GDM1 (cell line): Measurements from ENCODE around the gene BIRC3.

Source experiments
- DNase-seq: peaks from one replicate; lab custom pipeline; 2025; lab: John Stamatoyannopoulos, UW

Gene BIRC3

DNA sequence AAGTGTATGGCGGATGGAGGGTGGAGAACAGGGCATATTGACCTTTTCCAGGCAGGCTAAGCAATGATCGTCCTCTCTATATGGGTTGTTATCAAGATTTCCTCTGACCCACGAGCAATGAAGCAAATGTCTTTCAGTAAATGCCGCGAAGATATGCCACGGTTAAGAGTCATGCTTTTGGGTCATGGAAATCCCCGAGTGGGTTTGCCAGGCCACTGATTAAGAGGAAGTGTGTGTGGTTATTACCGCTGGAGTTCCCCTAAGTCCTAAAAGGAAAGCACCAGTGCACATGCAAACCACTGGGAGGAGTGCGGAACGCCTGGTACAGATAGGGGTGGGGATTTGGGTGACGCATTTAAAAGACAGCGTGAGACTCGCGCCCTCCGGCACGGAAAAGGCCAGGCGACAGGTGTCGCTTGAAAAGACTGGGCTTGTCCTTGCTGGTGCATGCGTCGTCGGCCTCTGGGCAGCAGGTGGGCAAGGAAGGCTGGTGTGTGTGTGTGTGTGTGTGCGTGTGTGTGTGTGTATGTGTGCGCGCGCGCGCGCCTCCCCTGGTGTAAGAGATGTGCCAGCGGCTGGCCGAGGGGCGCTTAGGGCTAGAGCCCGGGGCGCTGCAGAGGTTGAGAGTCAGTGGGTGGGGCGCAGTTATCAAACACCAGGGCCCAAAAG is at the start of gene BIRC3:
Gene BIRC3, plus strand, starts transcription at position 386 of the 669 bp plus-strand sequence. CDS start 7,026 bp downstream, outside the sequence.
- DNase-seq, result peak; percentile 67

- DNase-seq, result no peak
Observed at GRCh38 chr11:102267609-102268008, 49.7 kb upstream of the BIRC3 start.

DNA sequence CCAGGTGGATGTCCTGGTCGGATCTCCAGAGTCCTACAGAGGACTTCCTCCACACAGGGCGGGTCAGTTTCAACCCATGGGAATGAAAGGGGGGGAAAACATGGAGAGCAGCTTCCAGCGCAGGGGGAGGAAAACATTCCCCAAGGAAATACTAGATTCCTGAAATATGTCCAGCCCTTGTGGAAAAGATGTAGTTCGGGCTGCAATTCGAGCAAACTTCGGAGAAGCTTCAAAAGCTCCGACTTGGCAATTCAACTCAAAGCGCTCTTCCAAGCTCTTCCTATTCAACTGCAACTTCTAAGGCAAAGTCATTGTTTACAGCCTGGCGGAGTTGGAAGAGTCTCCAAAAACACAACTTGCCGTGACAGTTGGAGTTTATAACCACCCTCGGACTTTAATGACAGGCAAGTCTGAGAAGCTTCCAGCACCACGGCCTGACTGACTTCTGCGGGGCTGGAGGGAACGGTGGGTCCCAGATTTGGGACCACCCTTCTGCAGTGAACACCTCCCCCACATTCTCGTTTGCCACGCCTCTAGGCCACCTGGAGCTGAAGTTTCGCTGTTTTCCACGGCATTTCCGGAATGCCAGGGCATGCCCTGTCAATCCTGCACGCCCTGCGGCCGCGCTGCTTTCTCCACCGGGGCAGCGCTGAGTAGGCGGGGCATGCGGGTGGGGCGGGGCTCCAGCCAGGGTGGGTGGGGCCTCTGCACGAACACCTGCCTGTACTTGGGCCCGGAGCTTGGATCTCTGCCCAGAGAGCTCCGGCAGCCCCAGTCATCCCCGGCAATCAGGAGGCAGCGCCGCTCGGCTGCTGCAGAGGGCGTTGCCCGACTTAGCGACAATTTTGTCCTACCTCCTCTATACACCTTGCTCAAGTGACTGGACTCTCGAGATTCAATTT is 49.0 kb upstream of the BIRC3 start:
- no peak for DNase-seq

DNA sequence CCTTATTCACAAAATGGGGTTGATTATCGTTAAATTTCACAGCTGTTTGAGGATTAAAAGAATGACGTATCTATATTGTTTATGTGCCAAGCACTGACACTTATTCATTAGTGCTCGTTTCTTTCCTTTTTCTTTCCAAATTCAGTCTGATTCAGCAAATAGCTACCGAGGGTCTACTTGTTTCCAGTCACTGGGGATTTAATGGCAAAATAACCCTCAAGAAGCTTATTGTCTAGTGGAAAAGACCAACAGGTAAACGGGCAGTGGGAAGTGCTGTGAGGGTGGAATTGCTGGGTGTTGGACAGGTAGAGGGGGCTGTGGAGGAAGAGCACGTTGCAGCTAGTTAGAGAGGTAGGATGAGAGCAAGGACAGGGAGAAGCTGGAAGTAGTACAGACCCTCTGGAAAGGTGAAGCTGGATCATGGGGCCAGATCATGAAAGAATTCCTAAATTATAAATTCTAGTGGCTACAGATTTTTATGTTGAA is 48.3 kb upstream of the BIRC3 start:
- no peak for DNase-seq

- DNase-seq, result no peak
Observed at GRCh38 chr11:102269927-102270326, 47.4 kb upstream of the BIRC3 start.

- no peak for DNase-seq
Observed at GRCh38 chr11:102272047-102272824, 45.0 kb upstream of the BIRC3 start.

- DNase-seq, result no peak
Observed at GRCh38 chr11:102274628-102275027, 42.7 kb upstream of the BIRC3 start.

- DNase-seq, result no peak
Observed at GRCh38 chr11:102276362-102276761, 40.9 kb upstream of the BIRC3 start.

GRCh38 chr11:102276783-102277182 is 40.5 kb upstream of the BIRC3 start:
- no peak for DNase-seq

- DNase-seq, result no peak
Observed at GRCh38 chr11:102279641-102280170, 37.6 kb upstream of the BIRC3 start.

DNA sequence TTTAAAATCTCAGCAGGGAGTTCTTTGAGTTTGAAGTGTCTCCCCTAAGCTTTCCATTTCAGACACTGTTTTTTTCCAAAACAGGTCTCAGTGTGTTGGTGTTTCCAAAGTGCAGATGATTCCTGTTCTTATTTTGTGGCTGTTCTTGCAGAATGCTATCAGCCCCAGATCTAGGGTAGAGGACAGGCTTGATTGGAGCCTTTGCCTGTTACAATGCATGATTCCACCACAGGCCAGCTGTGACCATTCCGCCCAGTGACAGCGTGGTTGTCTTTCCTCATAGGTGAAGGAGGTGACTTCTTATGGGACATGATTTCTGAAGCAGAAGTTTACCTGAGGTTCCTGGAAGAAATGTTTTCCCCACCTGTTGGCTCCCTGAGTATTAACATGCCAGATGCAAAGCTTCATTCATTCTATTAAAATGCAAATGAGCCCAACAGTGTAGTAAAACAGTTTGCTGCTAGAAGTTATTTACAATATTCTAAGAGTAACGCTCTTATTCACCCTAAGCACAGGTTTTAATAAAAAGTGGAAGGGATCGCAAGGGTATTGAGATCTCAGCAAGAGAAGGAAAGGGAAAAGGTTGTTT is 36.9 kb upstream of the BIRC3 start:
- DNase-seq, result no peak

DNA sequence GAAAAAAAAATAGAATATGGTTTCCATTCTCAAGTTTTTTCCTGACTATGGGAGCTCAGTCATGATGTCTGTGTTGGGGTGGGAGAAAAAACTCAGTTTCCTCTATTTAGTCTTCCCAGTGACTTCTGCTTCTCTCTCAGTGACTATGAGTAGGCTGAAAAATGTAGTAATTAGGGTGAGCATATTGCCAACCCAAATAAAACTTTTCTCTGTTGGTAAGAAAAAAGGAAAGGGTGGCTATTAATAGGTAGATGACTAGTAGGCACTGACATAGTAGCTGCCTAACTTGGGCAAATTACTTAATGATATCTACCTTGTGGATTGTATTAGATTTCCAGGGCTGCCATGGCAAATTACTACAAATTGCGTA is 34.2 kb upstream of the BIRC3 start:
- DNase-seq, result no peak

DNA sequence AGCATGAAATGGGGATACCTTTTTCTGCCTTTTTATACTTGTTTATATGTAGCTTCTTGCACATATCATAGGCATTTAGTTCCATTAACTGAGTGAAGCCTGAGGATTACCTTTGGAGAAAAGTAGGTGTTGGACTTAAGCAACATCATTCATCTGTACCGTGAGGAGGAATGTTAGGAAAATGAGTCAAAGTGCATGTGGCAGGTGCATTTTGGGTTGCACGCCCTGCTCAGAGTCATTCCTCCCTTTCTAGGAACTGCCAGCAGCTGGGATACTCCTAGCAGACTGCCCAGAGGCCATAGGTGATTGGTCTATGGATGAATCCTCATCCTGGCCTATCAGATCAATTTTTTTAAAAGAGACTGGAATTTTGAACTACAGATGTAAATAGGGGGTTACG is 33.3 kb upstream of the BIRC3 start:
- DNase-seq, result no peak

DNA sequence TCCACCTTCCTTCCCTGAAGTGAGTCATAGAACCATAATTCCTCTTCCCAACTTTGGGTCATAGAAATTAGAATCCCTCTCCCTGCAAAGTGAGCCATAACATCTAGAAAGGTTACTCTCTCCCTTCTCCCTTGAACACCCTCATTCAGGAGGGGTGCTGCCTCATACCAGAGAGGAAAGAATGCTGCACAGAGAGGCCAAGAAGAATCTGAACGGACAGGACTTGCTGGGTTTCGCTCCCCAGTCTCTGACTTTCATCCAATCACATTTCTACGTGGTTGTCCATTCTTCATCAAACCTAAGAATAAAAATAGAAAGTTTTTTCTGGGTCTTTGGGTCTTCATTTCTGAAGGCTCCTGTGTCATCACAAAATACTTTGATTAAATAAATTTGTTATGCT is 31.0 kb upstream of the BIRC3 start:
- DNase-seq, result no peak

- DNase-seq, result peak; percentile 47
Observed at GRCh38 chr11:102287964-102288724, 29.1 kb upstream of the BIRC3 start.

GRCh38 chr11:102288725-102289083 is 28.6 kb upstream of the BIRC3 start:
- DNase-seq, result no peak

DNA sequence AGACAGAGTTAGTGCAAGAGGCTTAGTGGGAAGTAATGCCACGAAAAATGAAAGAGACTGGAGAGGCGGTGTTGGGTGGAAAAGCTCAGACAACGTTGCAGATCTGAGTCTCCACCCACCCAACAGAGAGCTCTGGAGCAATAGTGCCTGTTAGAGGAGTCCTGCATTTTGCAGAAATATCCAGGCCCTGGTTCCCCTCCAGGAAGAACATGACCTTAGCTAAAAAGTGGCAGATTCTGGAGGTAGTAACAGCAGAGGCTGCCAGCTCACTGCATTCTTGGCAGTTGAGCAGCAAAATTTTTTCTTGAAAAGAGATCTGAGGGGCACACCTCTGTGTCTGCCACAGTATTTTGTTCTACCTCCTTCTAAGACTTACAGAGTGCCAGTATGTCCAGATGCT is 27.7 kb upstream of the BIRC3 start:
- no peak for DNase-seq

DNA sequence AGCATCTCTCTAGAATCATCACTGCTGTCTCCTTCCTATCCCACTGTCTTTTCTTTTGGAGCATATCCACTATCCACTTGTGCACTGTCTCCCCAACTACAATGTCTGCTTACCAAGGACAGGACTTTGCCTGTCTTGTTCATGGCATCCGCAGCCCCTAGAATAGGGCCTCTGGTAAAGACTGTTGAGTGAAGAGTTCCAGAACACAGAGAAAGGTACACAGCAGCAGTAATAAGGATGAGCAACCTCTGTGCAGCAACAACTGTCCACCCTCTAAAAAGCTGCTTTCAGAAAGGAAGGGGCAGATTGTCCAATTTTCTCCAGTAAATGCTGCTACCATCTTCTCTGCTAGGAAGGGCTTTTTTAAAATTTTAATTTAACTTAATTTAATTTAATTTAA is 25.5 kb upstream of the BIRC3 start:
- no peak for DNase-seq

DNA sequence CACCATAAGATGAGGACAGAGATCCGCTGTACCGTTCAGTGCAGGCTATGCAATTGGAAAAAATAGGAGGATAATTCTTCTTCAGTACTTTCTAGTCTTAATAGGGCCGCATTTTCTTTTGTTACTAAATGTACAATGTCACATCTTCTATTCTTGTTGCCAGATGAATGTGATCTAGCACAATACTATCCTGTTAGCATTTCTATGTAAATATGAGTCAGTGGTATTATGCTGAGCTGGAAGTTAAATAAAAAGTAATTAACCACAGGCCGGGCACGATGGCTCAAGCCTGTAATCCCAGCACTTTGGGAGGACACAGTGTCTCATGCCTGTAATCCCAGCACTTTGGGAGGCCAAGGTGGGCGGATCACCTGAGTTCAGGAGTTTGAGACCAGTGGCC is 24.4 kb upstream of the BIRC3 start:
- no peak for DNase-seq

DNA sequence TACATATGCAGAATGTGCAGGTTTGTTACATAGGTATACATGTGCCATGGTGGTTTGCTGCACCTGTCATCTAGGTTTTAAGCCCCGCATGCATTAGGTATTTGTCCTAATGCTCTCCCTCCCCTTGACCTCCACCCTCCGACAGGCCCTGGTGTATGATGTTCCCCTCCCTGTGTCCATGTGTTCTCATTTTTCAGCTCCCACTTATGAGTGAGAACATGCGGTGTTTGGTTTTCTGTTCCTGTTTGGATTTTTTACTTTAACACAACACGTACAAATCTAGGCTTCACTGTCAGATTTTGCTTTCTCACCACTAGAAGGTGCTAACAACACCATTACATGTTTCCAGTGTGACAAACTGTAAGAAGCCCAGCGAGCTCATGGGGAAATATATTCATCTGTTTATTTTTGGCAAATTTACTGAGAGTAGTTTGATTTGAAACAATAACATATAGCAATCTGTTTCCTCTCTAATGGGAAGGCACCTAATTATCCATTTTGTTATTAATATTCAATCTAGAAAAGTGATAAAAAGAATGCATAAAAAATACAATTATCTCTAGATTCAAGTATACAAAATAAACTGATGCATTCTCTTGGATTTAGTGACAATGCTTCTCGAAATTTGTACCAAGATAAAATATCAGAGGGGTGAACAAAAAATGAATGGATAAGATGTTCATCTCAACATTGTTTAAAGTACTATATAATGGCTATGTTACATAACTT is 23.2 kb upstream of the BIRC3 start:
- DNase-seq, result peak; percentile 19
